ENCODE results near the gene PGAP6.
A peak's percentile ranks its signal among the peaks of the same experiment; 100 is the strongest.

PGAP6 gene

DNA sequence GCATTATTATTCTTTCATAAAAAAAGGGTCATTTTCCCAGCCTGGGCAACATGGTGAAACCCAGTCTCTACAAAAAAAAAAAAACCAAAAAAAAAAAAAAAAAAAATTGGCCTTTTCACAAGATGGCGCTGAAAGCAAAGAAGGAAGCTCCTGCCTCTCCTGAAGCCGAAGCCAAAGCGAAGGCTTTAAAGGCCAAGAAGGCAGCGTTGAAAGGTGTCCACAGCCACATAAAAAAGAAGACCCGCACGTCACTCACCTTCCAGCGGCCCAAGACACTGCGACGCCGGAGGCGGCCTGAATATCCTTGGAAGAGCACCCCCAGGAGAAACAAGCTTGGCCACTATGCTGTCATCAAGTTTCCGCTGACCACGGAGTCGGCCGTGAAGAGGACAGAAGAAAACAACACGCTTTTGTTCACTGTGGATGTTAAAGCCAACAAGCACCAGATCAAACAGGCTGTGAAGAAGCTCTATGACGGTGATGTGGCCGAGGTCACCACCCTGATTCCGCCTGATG is 4.9 kb upstream of the PGAP6 start:
- TF ChIP-seq, protein P1, sequence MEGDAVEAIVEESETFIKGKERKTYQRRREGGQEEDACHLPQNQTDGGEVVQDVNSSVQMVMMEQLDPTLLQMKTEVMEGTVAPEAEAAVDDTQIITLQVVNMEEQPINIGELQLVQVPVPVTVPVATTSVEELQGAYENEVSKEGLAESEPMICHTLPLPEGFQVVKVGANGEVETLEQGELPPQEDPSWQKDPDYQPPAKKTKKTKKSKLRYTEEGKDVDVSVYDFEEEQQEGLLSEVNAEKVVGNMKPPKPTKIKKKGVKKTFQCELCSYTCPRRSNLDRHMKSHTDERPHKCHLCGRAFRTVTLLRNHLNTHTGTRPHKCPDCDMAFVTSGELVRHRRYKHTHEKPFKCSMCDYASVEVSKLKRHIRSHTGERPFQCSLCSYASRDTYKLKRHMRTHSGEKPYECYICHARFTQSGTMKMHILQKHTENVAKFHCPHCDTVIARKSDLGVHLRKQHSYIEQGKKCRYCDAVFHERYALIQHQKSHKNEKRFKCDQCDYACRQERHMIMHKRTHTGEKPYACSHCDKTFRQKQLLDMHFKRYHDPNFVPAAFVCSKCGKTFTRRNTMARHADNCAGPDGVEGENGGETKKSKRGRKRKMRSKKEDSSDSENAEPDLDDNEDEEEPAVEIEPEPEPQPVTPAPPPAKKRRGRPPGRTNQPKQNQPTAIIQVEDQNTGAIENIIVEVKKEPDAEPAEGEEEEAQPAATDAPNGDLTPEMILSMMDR (IDR thresholded peaks at IDR 0.05; ENCODE audit: low read depth, low read length), result no peak
- TF ChIP-seq, protein P2, sequence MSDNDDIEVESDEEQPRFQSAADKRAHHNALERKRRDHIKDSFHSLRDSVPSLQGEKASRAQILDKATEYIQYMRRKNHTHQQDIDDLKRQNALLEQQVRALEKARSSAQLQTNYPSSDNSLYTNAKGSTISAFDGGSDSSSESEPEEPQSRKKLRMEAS (IDR thresholded peaks at IDR 0.05; ENCODE audit: low read depth, low read length), result no peak
- H3K4me3 ChIP-seq (ENCODE audit: low read depth, low read length), result no peak overlapping the region
- no peak for DNase-seq (ENCODE audit: low read depth)

DNA sequence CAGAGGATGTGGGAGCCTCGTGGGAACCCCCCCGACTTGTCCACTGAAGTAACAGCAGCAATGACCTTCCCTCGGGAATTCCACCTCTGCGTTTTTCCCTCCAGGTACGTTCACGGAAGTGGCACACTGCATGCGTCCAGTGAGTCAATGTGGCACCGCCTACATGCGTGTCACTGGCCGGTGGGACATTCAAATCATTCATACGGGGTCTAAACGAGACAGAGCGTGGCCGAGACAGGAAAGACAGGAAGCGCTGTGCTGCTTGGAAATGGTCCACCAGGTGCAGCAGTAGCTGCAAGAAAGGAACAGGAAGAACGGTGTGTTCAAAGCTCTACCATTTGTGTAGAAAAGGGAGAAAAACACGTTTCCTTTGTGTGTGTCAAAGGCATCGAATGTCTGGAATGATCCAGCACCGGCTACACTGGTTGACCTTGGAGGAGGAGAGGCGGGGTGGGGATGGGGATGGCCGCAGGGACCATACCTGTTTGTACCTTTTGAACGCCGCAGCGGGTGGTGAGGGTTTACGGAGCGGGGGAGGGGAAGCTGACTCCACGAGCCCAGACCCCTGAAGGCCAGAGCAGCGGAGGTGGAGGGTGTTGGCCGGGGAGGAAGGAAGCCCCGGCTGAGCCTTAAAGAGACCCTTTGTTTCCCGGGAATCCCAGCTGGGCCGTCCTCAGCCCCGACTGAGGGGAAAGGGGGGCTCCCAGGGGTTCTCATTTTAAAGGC is 1.7 kb upstream of the PGAP6 start:
- no peak overlapping the region for H3K4me3 ChIP-seq (ENCODE audit: low read depth, low read length)
- DNase-seq (ENCODE audit: low read depth), result no peak
- TF ChIP-seq POLR2A (IDR thresholded peaks at IDR 0.05; ENCODE audit: extremely low read depth, insufficient read length) (no peak), MYC (IDR thresholded peaks at IDR 0.05; ENCODE audit: low read depth, low read length) (no peak)
- TF ChIP-seq, protein P2 (IDR thresholded peaks at IDR 0.05; ENCODE audit: low read depth, low read length), result no peak
- TF ChIP-seq, protein P1 (IDR thresholded peaks at IDR 0.05; ENCODE audit: low read depth, low read length), result no peak

DNA sequence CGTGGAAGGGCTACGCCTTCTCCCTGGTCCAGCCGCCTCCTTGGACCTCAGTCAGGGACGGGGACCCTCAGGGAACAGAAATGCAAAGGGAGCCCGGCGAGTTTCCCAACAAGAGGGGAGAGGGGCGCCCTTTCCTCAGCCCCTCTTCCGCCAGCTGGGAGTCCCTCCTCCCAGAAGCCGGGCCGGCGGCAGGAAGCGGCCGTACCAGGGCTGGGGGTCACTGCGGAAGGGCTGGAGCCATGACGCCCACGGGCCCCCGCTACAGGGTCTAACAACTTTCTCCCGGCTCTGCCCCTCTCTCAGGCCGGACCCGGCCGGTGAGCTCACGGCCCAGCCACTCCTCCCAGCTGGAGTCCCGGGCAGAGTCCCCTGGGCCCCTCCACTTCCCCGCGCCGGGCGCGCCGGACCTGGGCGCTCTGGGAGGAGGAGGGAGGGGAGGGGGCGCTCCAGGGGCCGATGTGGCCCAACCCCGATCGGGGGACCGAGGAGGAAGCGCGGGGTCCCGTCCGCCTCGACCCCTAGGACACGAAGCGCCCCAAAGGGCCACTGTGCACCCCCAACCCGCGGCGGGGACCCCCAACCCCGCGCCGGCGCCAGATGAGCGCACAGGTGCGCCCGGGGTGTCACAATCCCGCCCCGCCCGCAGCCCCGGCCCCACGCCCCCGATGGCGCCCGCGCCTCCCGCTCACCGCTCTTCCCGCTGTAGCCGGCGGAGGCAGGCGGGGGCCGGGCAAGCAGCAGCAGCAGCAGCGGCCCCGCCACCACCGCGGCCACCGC is 578 bp downstream of the PGAP6 start:
- H3K4me3 ChIP-seq (ENCODE audit: low read depth, low read length), result peak overlapping the region; percentile 49
- peak; percentile 46 for DNase-seq (ENCODE audit: low read depth)
- TF ChIP-seq, protein P2 (IDR thresholded peaks at IDR 0.05; ENCODE audit: low read depth, low read length), result no peak
- TF ChIP-seq, protein P1 (IDR thresholded peaks at IDR 0.05; ENCODE audit: low read depth, low read length), result no peak
- no peak for TF ChIP-seq POLR2A (IDR thresholded peaks at IDR 0.05; ENCODE audit: extremely low read depth, insufficient read length)
- TF ChIP-seq MYC (IDR thresholded peaks at IDR 0.05; ENCODE audit: low read depth, low read length), result no peak

DNA sequence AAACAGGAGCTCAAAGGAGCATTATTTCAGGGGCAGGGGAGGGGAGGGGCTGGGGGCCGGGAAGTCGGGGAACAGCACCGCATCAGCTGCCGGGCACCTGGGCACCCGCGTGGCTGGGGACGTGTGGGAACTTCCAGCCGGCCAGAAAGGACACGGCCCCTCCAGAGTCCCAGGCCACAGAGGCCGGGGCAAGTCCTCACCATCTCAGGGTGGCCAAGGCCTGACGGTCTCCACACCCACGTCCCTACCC is 1.1 kb downstream of the PGAP6 start:
- no peak for DNase-seq (ENCODE audit: low read depth)
- no peak for TF ChIP-seq POLR2A (IDR thresholded peaks at IDR 0.05; ENCODE audit: extremely low read depth, insufficient read length)
- TF ChIP-seq, protein P1 (IDR thresholded peaks at IDR 0.05; ENCODE audit: low read depth, low read length), result no peak
- TF ChIP-seq, protein P2 (IDR thresholded peaks at IDR 0.05; ENCODE audit: low read depth, low read length), result no peak
- no peak for TF ChIP-seq MYC (IDR thresholded peaks at IDR 0.05; ENCODE audit: low read depth, low read length)
- H3K4me3 ChIP-seq (ENCODE audit: low read depth, low read length), result peak overlapping the region; percentile 49

DNA sequence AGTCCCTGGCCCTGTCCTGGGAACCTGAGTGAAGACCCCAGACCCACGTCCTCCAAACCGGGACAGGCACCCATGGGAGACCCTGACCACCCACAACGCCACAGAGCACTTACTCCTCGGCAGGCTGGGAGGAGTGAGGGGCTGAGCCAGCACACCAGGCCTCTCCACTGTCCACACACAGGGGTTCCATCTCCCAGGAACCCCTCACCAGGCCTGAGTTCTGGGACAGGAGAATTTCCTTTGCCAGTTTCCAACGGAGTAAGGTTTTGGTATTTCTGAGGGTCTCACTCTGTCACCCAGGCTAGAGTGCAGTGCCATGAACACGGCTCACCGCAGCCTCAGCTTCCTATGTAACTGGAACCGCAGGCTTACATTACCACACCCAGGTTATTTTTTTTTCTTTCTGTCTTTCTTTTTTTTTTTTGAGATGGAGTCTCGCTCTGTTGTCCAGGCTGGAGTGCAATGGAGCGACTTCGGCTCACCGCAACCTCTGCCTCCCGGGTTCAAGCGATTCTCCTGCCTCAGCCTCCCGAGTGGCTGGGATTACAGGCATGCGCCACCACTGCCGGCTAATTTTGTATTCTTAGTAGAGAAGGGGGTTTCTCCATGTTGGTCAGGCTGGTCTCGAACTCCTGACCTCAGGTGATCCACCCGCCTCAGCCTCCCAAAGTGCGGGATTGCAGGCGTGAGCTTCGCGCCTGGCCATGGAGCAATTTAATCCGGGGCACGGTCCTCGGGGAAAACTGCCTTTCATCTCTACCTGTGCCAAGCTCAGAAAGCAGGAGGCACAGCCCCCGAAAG is 1.6 kb downstream of the PGAP6 start:
- H3K4me3 ChIP-seq (ENCODE audit: low read depth, low read length), result no peak overlapping the region
- no peak for DNase-seq (ENCODE audit: low read depth)
- TF ChIP-seq MYC (IDR thresholded peaks at IDR 0.05; ENCODE audit: low read depth, low read length) (no peak), POLR2A (IDR thresholded peaks at IDR 0.05; ENCODE audit: extremely low read depth, insufficient read length) (no peak)
- TF ChIP-seq, protein P2 (IDR thresholded peaks at IDR 0.05; ENCODE audit: low read depth, low read length), result no peak
- TF ChIP-seq, protein P1 (IDR thresholded peaks at IDR 0.05; ENCODE audit: low read depth, low read length), result no peak

All from NB4 (cell line).